Kidney (tissue), 14 donors: ENCODE measurements around the gene DNAJC16. TPM values are rescaled to one million over a fixed set of nuclear protein-coding genes. Genes with fewer than 3 reads are reported as not detected.

ENCODE experiments used
- DNase-seq, 5 donors: peaks; one replicate each; pipeline ENCODE4 v3.0.0-alpha.2; 2013 to 2020
- FAIRE-seq: peaks from 2 replicates; lab custom pipeline; 2012; peaks lifted over from hg19 to GRCh38; lab: Jason Lieb, UNC
- H3K27ac ChIP-seq, 2 donors: one replicate each; pipeline ENCODE4 v1.7.0; 2013; ENCODE audit warnings: low read depth in 2 of 2, low read length in 2 of 2, inconsistent platforms in 1 of 2
- H3K27me3 ChIP-seq: one replicate; pipeline ENCODE4 v1.7.1; 2013; ENCODE audit warnings: low read length, inconsistent platforms; ENCODE audit not compliant: control insufficient read depth, insufficient read depth
- H3K36me3 ChIP-seq, 3 donors: one replicate each; pipeline versions ENCODE4 v1.7.0 to v1.7.1; 2013; ENCODE audit warnings: low read length in 3 of 3, control low read depth in 1 of 3, inconsistent platforms in 1 of 3; ENCODE audit not compliant: insufficient read depth in 3 of 3, control insufficient read depth in 2 of 3
- H3K4me1 ChIP-seq, 3 donors: one replicate each; pipeline versions ENCODE4 v1.7.0 to v1.7.1; 2013; ENCODE audit warnings: low read length in 3 of 3, inconsistent platforms in 1 of 3, low read depth in 1 of 3; ENCODE audit not compliant: control insufficient read depth in 2 of 3, insufficient read depth in 2 of 3
- H3K4me3 ChIP-seq, 3 donors: one replicate each; pipeline versions ENCODE4 v1.7.0 to v1.8.1; 2013; ENCODE audit warnings: low read length in 3 of 3, control low read depth in 1 of 3, inconsistent platforms in 1 of 3
- H3K9ac ChIP-seq, 3 donors: one replicate each; pipeline versions ENCODE4 v1.7.0 to v1.7.1; 2013; ENCODE audit warnings: low read length in 3 of 3, control low read depth in 1 of 3, inconsistent platforms in 1 of 3
- H3K9me3 ChIP-seq, 3 donors: one replicate each; pipeline versions ENCODE4 v1.7.0 to v1.7.1; 2013; ENCODE audit warnings: low read length in 3 of 3, control low read depth in 1 of 3, inconsistent platforms in 1 of 3; ENCODE audit not compliant: control insufficient read depth in 2 of 3, insufficient read depth in 1 of 3
- CTCF ChIP-seq: IDR thresholded peaks from 3 replicates; pipeline ENCODE4 v1.5.1; 2012; ENCODE audit warnings: mild to moderate bottlenecking, moderate library complexity, borderline replicate concordance; ENCODE audit not compliant: insufficient read depth; ENCODE audit errors: extremely low read depth
- intact Hi-C: fragments of 100-400 bp; cut with DNase I; formaldehyde crosslinking; loops from one replicate; pipeline ENCODE4 v1.11.1; 2022
- polyA plus RNA-seq: library from polyadenylated mRNA; stranded (reverse); fragments of 350-450 nt; fragmentation: Illumina TruSeq; extraction: RNeasy Lipid Tissue Mini Kit (QIAGEN cat#74804); gene quantifications from one replicate; pipeline ENCODE4 v1.2.3, GENCODE V29; 2014; ENCODE audit warnings: low read depth, low replicate concordance; ENCODE audit not compliant: insufficient read depth
- total RNA-seq: library from RNA; stranded (reverse); fragmentation: NEBNext Ultra II Directional; extraction: Animal tissue kit (Norgen Biotek cat#: 25700); gene quantifications from one replicate; pipeline ENCODE4 v1.2.1, GENCODE V29; 2021
- donor health status: control.
- donor health status: control.
- donor health status: control.
- donor health status: control.
- donor health status: control.
- donor health status: DM: yes; HTN: yes; CAD: no.
- donor health status: Normal renal cell carcinoma (clear cell type).

DNAJC16 gene
- total and polyA plus RNA-seq, 2 donors from 2014 or later: 7.6 to 30.1 TPM

GRCh38 chr1:15575549-15576150, 49.0 kb downstream of the DNAJC16 start:
- H3K36me3 ChIP-seq: peaks cover 2 to 6% (median 3%) of the 10 kb centered on the region in 3 donors
- DNase-seq (no peak), FAIRE-seq (no peak)
- H3K4me3 ChIP-seq: no peak overlapping the region
- H3K27me3 ChIP-seq: no peaks in the 10 kb centered on the region
- H3K9me3 ChIP-seq: no peaks in the 10 kb centered on the region
- H3K27ac ChIP-seq: no peak overlapping the region
- no peak for TF ChIP-seq CTCF
- H3K9ac ChIP-seq: no peak overlapping the region
- peaks cover 0 to 16% (median 15%) of the 10 kb centered on the region in 3 donors for H3K4me1 ChIP-seq
- intact Hi-C loops: no loop called here

- intact Hi-C loops: no loop called here
Observed at GRCh38 chr1:15577691-15578090, 51.0 kb downstream of the DNAJC16 start.

GRCh38 chr1:15578921-15579682, 52.5 kb downstream of the DNAJC16 start:
- peaks cover 0 to 16% (median 15%) of the 10 kb centered on the region in 3 donors for H3K4me1 ChIP-seq
- H3K9me3 ChIP-seq: no peaks in the 10 kb centered on the region
- DNase-seq: no peak
- no peak for FAIRE-seq
- TF ChIP-seq CTCF: no peak
- H3K27me3 ChIP-seq: no peaks in the 10 kb centered on the region
- H3K27ac ChIP-seq: peak overlapping the region; percentile 39 to 41
- H3K9ac ChIP-seq: no peak overlapping the region
- peaks cover 0 to 6% (median 3%) of the 10 kb centered on the region in 3 donors for H3K36me3 ChIP-seq
- H3K4me3 ChIP-seq: no peak overlapping the region
- intact Hi-C loops: no loop called here

More at GRCh38 chr1:15577691-15578090, 51.0 kb downstream of the DNAJC16 start:
- Histone ChIP-seq H3K9ac (no peak overlapping the region), H3K27me3 (no peaks in the 10 kb centered on the region), H3K27ac (no peak overlapping the region), H3K4me1 (peaks cover 0 to 16% (median 15%) of the 10 kb centered on the region in 3 donors), H3K36me3 (peaks cover 0 to 6% (median 3%) of the 10 kb centered on the region in 3 donors), H3K4me3 (no peak overlapping the region), H3K9me3 (no peaks in the 10 kb centered on the region)
- FAIRE-seq (no peak), DNase-seq (no peak)
- no peak for TF ChIP-seq CTCF
